Parathyroid adenoma (tissue), 2 donors: ENCODE data around the gene KRTAP12-3.

ENCODE experiments used
- H2AFZ ChIP-seq: fragments of 300-600 bp; sonication (generic); one replicate; pipeline ENCODE4 v1.7.0; 2017; ENCODE audit warnings: antibody characterized with exemption, mild to moderate bottlenecking
- H3K27ac ChIP-seq: fragments of 300-600 bp; sonication (generic); one replicate; pipeline ENCODE4 v1.7.0; 2017
- H3K27me3 ChIP-seq: fragments of 300-600 bp; sonication (generic); one replicate; pipeline ENCODE4 v1.7.0; 2017; ENCODE audit warnings: low read length; ENCODE audit not compliant: control insufficient read depth, insufficient read depth
- H3K36me3 ChIP-seq: fragments of 300-600 bp; sonication (generic); one replicate; pipeline ENCODE4 v1.7.0; 2017; ENCODE audit warnings: low read length; ENCODE audit not compliant: control insufficient read depth, insufficient read depth
- H3K4me1 ChIP-seq: fragments of 300-600 bp; sonication (generic); one replicate; pipeline ENCODE4 v1.7.0; 2017; ENCODE audit warnings: control low read depth
- H3K4me2 ChIP-seq: fragments of 300-600 bp; sonication (generic); one replicate; pipeline ENCODE4 v1.7.0; 2017; ENCODE audit warnings: low read length
- H3K4me3 ChIP-seq: fragments of 300-600 bp; sonication (generic); one replicate; pipeline ENCODE4 v1.7.0; 2017; ENCODE audit warnings: low read depth, low read length
- H3K79me2 ChIP-seq: fragments of 300-600 bp; sonication (generic); one replicate; pipeline ENCODE4 v1.7.0; 2017; ENCODE audit warnings: control low read depth
- H3K9ac ChIP-seq: fragments of 300-600 bp; sonication (generic); one replicate; pipeline ENCODE4 v1.7.0; 2017; ENCODE audit warnings: mild to moderate bottlenecking
- H3K9me3 ChIP-seq: fragments of 300-600 bp; sonication (generic); one replicate; pipeline ENCODE4 v1.7.0; 2017; ENCODE audit warnings: low read length; ENCODE audit not compliant: control insufficient read depth
- CTCF ChIP-seq: fragments of 300-600 bp; sonication (generic); IDR thresholded peaks from one replicate; pipeline ENCODE4 v1.7.0; 2017; ENCODE audit warnings: antibody characterized with exemption, mild to moderate bottlenecking
- donor health status: primary hyperparathyroidism.

Gene KRTAP12-3

GRCh38 chr21:44612669-44613229 is 45.0 kb upstream of the KRTAP12-3 start:
- no peak overlapping the region for H2AFZ ChIP-seq
- H3K4me1 ChIP-seq: no peaks in the 10 kb centered on the region
- H3K27me3 ChIP-seq: no peaks in the 10 kb centered on the region
- no peaks in the 10 kb centered on the region for H3K79me2 ChIP-seq
- no peak overlapping the region for H3K4me3 ChIP-seq
- no peak for TF ChIP-seq CTCF
- no peaks in the 10 kb centered on the region for H3K9me3 ChIP-seq
- H3K27ac ChIP-seq: no peak overlapping the region
- H3K36me3 ChIP-seq: no peaks in the 10 kb centered on the region
- no peak overlapping the region for H3K9ac ChIP-seq
- no peak overlapping the region for H3K4me2 ChIP-seq

GRCh38 chr21:44613386-44614155 is 44.2 kb upstream of the KRTAP12-3 start:
- no peak overlapping the region for H3K4me2 ChIP-seq

GRCh38 chr21:44614161-44614631 is 43.5 kb upstream of the KRTAP12-3 start:
- no peaks in the 10 kb centered on the region for H3K9me3 ChIP-seq
- H3K27me3 ChIP-seq: no peaks in the 10 kb centered on the region
- H3K4me2 ChIP-seq: no peak overlapping the region
- no peak overlapping the region for H3K4me3 ChIP-seq
- TF ChIP-seq CTCF: no peak
- H3K36me3 ChIP-seq: no peaks in the 10 kb centered on the region
- H2AFZ ChIP-seq: no peak overlapping the region
- H3K27ac ChIP-seq: no peak overlapping the region
- H3K9ac ChIP-seq: no peak overlapping the region
- H3K79me2 ChIP-seq: no peaks in the 10 kb centered on the region
- H3K4me1 ChIP-seq: no peaks in the 10 kb centered on the region

More at GRCh38 chr21:44613386-44614155, 44.2 kb upstream of the KRTAP12-3 start:
- Histone ChIP-seq H3K27ac (no peak overlapping the region), H3K36me3 (no peaks in the 10 kb centered on the region), H3K27me3 (no peaks in the 10 kb centered on the region), H3K9ac (no peak overlapping the region), H3K9me3 (no peaks in the 10 kb centered on the region), H2AFZ (no peak overlapping the region), H3K79me2 (no peaks in the 10 kb centered on the region), H3K4me1 (no peaks in the 10 kb centered on the region), H3K4me3 (no peak overlapping the region)
- no peak for TF ChIP-seq CTCF

GRCh38 chr21:44614961-44615391 is 42.8 kb upstream of the KRTAP12-3 start:
- no peaks in the 10 kb centered on the region for H3K36me3 ChIP-seq
- H3K4me1 ChIP-seq: no peaks in the 10 kb centered on the region
- TF ChIP-seq CTCF: no peak
- H3K27me3 ChIP-seq: no peaks in the 10 kb centered on the region
- H3K27ac ChIP-seq: no peak overlapping the region
- H3K4me2 ChIP-seq: no peak overlapping the region
- H3K4me3 ChIP-seq: no peak overlapping the region
- H3K9ac ChIP-seq: no peak overlapping the region
- no peaks in the 10 kb centered on the region for H3K9me3 ChIP-seq
- H2AFZ ChIP-seq: no peak overlapping the region
- H3K79me2 ChIP-seq: no peaks in the 10 kb centered on the region
